ENCODE data around the gene TMEM176B. TPM values are rescaled to one million over a fixed set of nuclear protein-coding genes. Genes with fewer than 3 reads are reported as not detected.

The TMEM176B gene
- 107 TPM for total RNA-seq (ENCODE audit: insufficient read depth, low replicate concordance)

- DNase-seq (ENCODE audit: low spot score): no peak
These were observed at the start of gene TMEM176B for GRCh38 chr7:150799741-150800580. TMEM176B (minus strand) TSS chr7:150800364; CDS start chr7:150796569, 3,795 bp downstream.

DNA sequence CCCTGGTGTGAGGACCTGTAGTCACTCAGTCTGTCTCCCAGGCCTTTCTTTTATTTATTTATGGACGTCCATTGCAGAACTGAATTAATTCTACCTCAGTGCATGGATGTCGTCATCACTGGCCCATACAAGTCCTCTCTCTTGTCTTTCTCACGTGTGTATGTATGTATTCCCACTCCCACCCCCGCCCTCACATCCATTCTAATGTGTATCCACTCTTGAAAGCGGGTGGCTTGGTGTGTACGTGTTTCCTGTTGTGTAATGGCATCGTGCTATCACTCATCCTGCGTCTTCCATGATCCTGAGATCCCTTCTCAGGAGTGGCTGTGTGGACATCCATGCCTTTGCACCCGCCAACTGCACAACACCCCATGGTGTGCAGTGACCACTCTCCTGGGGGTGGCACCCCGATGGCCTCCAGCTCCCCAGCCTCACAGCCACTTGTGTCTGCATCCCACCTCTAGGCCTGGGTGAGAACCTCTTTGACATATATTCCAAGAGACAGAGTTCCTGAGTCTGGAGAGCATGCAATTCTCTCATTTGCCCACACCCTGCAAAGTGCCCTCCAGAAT lies 49.1 kb upstream of the TMEM176B start:
- DNase-seq (ENCODE audit: low spot score): no peak

GRCh38 chr7:150848561-150849115 lies 48.5 kb upstream of the TMEM176B start:
- DNase-seq (ENCODE audit: low spot score): no peak

DNA sequence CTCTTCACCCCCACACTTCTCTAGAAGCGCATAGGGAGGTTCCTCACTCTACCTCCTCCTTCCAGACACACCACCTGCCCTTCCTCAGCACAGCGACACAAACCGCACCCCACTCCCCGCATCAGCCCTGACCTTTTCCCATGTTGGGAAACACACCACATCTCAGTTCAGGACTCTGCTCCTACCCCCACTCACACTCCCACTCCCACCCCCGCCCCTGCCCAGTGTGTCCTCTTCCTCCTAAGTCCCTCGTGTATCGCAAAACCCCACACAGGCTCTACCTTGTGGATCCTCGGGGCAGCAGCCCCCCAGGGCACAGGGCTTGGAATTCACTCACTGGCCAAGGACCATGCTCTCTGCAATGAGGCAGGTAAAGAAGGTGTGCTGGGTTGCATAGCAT lies 47.9 kb upstream of the TMEM176B start:
- no peak for DNase-seq (ENCODE audit: low spot score)

- no peak for DNase-seq (ENCODE audit: low spot score)
These were observed 47.4 kb upstream of the TMEM176B start for GRCh38 chr7:150847536-150847935.

DNA sequence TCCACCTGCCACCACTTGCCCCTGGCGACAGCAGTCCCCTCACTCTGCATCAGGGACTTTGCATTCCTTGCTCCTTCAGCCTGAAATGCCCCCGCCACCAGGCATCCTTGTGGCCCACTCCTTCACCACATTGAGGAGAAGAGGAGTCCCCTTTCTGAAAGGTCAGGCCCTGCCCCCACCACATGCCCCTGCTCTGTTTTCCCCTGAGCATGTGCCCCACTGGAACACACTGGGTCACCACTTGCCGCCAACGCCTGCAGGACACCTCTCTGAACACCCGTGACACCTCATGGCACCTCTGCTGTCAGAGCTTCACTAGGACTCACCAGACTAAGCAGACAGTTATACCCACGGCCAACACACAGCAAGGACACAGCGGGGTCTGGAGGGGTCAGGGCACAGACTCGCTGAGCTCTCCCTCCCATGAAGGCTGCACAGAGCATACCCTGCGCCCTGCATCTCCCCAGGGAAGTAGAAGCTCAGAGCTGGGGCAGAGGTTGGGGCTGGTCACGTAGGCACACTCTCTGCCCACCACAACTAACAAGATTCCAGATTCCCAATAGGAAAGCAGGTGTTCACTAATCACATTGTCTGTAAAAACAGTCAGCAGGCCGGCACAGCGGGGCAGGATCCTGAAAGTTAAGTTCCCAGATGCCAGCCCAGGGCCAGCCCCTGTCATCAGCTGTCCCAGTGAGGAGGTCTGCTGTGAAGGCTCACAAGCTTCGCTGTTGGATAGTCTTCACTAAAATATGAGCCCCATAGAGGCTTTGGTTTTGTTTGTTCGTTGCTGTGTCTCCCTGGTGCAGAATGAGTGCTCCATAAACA lies 46.3 kb upstream of the TMEM176B start:
- DNase-seq (ENCODE audit: low spot score): no peak

GRCh38 chr7:150845421-150845861 lies 45.3 kb upstream of the TMEM176B start:
- peak; percentile 90 for DNase-seq (ENCODE audit: low spot score)

- DNase-seq (ENCODE audit: low spot score): no peak
These were observed 42.6 kb upstream of the TMEM176B start for GRCh38 chr7:150842716-150843115.

DNA sequence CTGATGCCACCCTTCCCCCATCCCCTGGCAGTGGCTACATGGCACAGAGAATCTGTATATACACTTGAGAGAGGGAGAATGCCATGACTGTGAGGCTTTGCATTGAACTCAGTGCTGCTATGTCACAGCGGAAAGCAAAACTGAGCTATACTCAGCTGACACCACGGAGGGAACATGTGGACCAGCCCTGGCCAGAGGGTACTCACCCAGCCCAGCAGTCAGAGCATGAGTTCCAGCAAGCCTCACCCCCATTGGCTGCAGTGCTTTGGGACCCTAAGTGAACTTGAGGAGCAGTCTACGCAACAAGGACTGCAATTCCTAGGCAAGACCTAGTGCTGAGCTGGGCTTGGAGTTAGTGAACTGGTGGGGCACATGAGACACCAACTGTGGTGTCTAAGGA lies 41.9 kb upstream of the TMEM176B start:
- no peak for DNase-seq (ENCODE audit: low spot score)

DNA sequence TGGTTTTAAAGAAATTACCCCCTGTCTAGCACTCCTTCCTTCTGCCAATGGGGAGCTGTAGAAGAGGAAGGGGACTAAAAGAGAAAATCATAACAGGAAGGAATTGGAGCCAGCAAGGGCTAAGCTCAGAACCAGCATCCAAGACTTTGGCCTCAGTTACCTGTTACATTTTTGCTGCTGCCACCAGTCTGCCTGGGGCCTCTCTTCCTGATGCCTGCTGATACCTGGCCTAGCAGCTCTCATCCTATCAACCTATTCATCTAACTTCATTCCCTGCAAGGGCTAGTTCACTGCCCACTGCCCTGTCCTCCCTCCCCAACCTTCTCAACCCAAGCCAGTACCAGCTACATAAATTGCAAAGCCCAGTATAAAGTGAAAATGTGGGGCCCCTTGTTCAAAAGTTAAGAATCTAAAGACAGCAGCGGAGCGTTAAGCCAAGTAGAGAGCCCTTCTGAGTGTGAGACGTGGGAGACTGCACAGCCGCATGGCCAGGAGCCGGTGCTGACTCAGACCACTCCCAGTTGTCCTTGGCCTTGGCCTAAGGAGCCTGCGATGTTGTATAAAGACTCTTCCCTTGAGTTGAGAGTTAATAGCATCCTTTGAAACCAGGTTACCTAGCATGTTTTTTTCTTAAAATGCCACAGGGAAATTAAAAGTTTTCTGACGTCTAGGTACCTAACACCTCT lies 38.9 kb upstream of the TMEM176B start:
- peak; percentile 74 for DNase-seq (ENCODE audit: low spot score)

DNA sequence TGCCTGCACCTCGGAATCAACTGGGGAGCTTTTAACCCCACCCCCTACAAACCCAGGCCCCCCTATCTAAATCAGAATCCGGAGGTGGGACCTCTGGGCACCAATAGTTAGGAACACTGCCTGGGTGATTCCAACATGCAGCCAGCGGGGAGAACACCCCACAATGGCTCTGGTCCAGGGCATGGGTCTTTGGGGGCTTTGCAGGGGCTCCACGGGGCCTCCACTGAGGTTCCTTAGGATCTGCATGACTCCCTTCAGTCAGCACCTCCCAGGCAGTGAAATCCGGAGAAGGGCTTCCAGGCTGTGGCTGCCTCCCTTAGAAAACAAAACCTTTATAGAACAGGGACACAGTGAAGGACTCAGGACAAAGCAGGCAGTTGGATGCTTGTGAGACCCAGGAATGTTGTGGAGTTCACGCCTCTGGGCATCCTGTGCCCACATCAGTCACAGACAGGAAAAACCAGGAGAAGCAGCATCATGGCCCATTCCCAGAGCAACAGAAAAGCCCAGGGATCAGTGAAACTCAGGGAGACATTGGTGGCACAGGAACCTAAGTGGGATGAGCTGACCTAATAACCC lies 35.6 kb upstream of the TMEM176B start:
- no peak for DNase-seq (ENCODE audit: low spot score)

GRCh38 chr7:150835019-150835418 lies 34.9 kb upstream of the TMEM176B start:
- peak; percentile 68 for DNase-seq (ENCODE audit: low spot score)

DNA sequence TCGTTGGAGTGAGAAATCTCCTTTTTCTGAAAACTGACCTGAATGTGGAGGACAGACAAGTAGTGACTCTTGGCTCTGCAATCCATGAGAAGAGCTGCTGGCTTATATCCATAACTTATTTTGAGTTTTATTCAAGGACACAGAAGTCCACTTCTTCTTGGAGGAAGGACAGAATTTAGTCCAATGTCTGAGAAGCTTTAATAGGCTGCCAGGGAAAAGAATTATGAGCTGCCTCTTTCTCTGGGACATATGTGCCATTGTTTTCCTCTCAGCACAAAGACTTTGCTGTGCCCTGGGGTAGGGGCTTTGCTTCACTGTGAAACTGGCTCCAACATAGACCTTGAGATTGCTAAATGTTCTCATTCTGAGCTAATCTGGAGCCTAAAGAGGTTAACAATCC lies 31.7 kb upstream of the TMEM176B start:
- no peak for DNase-seq (ENCODE audit: low spot score)

DNA sequence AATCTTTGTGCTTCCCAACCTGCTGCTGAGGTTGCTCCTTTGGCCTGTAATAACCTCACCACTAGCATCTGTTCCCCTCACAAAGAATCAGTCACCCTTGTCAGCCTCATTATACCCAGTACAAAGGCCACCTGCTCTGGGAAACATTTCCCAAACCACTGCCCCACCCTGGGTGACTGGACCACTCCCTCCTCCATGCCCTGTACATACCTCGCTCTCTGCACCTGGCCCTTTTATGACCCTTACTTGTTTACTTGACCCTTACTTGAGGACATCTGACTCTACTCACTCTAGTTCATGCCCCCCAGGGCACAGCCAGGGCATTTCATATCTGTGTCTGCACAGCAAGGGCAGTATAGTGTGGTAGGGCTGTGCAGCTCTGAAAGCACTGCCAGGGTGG lies 30.8 kb upstream of the TMEM176B start:
- no peak for DNase-seq (ENCODE audit: low spot score)

- DNase-seq (ENCODE audit: low spot score): no peak
These were observed 29.3 kb upstream of the TMEM176B start for GRCh38 chr7:150829426-150829825.

GRCh38 chr7:150828384-150828783 lies 28.2 kb upstream of the TMEM176B start:
- DNase-seq (ENCODE audit: low spot score): no peak

- DNase-seq (ENCODE audit: low spot score): no peak
These were observed 26.1 kb upstream of the TMEM176B start for GRCh38 chr7:150826061-150826849.

GRCh38 chr7:150824379-150825177 lies 24.4 kb upstream of the TMEM176B start:
- no peak for DNase-seq (ENCODE audit: low spot score)

DNA sequence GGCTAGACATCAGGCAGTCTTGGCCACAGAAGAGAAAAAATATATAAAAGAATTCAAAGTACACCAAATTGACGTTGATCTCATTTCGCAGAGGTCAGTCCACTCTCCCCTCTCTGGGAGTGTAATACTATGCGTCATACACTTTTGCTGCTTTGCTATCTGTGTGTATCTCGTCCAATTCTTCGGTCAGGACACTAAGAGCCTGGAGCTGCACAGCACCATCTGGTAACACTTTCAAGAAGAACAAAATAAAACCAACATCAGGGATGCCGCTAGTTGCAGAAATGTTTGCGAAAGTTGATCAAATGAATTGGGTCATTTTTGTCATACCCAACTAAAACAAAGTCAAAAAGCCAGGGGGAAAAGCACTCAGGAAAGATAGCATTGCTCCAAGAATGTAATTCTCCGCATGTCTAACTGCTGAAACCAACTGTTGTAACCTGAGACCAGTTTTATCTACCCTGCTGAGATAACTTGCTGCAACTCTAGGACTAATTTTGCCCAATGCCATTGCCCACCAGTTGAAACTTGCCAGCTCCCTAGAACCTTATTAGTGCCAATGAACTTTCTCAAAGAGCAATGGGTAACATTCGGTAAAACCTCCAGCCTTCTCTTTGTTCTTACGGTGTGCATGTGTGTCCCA lies 23.4 kb upstream of the TMEM176B start:
- no peak for DNase-seq (ENCODE audit: low spot score)
